ENCODE data around the gene METTL24. TPM values are rescaled to one million over a fixed set of nuclear protein-coding genes. Genes with fewer than 3 reads are reported as not detected.
A peak's percentile ranks its signal among the peaks of the same experiment; 100 is the strongest.

The METTL24 gene
- total RNA-seq, 6 experiments from 2014 or later: not detected

GRCh38 chr6:110357298-110357663, 868 bp downstream of the METTL24 start:
- peaks cover 56% of the 10 kb centered on the region for H3K27me3 Mint-ChIP-seq (ENCODE audit: insufficient read depth)
- TF ChIP-seq, protein P1, sequence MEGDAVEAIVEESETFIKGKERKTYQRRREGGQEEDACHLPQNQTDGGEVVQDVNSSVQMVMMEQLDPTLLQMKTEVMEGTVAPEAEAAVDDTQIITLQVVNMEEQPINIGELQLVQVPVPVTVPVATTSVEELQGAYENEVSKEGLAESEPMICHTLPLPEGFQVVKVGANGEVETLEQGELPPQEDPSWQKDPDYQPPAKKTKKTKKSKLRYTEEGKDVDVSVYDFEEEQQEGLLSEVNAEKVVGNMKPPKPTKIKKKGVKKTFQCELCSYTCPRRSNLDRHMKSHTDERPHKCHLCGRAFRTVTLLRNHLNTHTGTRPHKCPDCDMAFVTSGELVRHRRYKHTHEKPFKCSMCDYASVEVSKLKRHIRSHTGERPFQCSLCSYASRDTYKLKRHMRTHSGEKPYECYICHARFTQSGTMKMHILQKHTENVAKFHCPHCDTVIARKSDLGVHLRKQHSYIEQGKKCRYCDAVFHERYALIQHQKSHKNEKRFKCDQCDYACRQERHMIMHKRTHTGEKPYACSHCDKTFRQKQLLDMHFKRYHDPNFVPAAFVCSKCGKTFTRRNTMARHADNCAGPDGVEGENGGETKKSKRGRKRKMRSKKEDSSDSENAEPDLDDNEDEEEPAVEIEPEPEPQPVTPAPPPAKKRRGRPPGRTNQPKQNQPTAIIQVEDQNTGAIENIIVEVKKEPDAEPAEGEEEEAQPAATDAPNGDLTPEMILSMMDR (IDR thresholded peaks at IDR 0.05): no peak
- H3K4me1 Mint-ChIP-seq (ENCODE audit: low read depth): no peaks in the 10 kb centered on the region
- H3K9me3 Mint-ChIP-seq: peaks cover 7% of the 10 kb centered on the region; the same call in 1 of the 2 replicates
- no peak overlapping the region for H3K27ac Mint-ChIP-seq
- H3K4me3 Mint-ChIP-seq: peak overlapping the region; percentile 67; the same call in 1 of the 2 replicates
- H3K36me3 Mint-ChIP-seq (ENCODE audit: low read depth): peaks cover 8% of the 10 kb centered on the region
- DNase-seq: no peak

GRCh38 chr6:110356778-110357177, 1.4 kb downstream of the METTL24 start:
- Mint-ChIP-seq H3K36me3 (ENCODE audit: low read depth) (peaks cover 8% of the 10 kb centered on the region), H3K27ac (no peak overlapping the region), H3K9me3 (peaks cover 7% of the 10 kb centered on the region; the same call in 1 of the 2 replicates), H3K4me3 (no peak overlapping the region), H3K4me1 (ENCODE audit: low read depth) (no peaks in the 10 kb centered on the region), H3K27me3 (ENCODE audit: insufficient read depth) (peaks cover 54% of the 10 kb centered on the region)
- TF ChIP-seq, protein P1 (IDR thresholded peaks at IDR 0.05): no peak
- DNase-seq: no peak

DNA sequence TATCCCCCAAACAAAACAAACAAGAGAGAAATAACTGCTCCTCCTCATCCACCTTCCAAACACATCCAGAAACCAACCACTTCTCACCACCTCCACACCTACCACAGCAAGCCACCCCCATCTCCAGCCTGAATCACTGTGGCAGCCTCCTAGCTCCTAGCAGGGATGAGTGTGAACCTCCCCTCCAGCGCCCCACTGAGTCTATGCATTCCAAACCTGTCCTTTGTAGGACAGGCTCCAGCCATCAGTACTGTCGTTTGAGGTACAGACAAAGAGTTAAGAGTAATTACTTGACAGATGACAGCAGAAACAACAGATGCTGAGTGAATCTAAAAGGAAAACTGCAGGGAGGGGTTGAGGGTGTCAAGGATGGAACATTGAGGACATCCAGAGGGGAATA, 2.4 kb downstream of the METTL24 start:
- Mint-ChIP-seq H3K36me3 (ENCODE audit: low read depth) (peaks cover 8% of the 10 kb centered on the region), H3K4me1 (ENCODE audit: low read depth) (no peaks in the 10 kb centered on the region), H3K4me3 (no peak overlapping the region), H3K27me3 (ENCODE audit: insufficient read depth) (peaks cover 54% of the 10 kb centered on the region), H3K27ac (no peak overlapping the region), H3K9me3 (peaks cover 7% of the 10 kb centered on the region; the same call in 1 of the 2 replicates)
- TF ChIP-seq, protein P1 (IDR thresholded peaks at IDR 0.05): no peak
- no peak for DNase-seq

DNA sequence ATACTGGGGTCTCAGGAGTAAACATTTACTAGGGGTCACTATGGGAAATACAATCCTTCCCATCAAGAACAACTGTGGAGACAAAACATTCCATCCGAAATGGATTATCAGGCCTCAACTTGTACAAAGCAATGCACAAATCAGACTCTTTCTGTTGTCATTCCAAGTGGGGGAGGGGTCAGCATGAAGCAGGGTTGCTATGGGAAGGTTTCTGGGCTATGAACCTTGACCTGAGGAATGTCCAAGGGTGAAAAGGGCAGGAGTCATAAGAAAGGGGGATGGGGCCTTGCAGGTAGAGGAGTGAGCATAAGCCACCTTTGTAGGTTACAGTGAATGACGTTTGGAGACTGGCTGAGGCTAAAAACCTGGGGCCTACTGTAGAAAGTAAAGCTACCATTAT, 3.1 kb downstream of the METTL24 start:
- H3K4me1 Mint-ChIP-seq (ENCODE audit: low read depth): no peaks in the 10 kb centered on the region
- H3K27ac Mint-ChIP-seq: no peak overlapping the region
- peaks cover 7% of the 10 kb centered on the region; the same call in 1 of the 2 replicates for H3K9me3 Mint-ChIP-seq
- H3K27me3 Mint-ChIP-seq (ENCODE audit: insufficient read depth): peaks cover 47% of the 10 kb centered on the region
- H3K4me3 Mint-ChIP-seq: no peak overlapping the region
- TF ChIP-seq, protein P1 (IDR thresholded peaks at IDR 0.05): no peak
- no peak for DNase-seq
- peaks cover 8% of the 10 kb centered on the region for H3K36me3 Mint-ChIP-seq (ENCODE audit: low read depth)

DNA sequence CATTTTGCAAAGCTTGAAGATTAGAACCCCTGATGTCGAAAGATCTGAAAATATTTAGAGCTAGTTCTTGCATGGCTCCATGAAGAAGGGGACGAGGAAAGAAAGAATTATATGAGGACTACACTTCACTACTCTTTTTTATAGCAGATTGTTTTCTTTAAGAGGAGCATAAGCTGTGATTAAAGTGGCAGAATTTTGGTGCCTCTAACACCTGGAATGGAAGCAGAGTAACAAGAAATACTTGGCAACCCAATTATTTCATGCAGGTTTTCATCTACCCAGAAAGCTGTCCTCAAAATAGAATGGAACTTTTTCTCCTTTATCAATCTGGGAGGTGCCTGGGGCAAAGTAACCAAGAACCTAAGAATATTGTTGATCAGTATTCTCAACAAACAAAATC, 4.0 kb downstream of the METTL24 start:
- TF ChIP-seq, protein P1 (IDR thresholded peaks at IDR 0.05): no peak
- Mint-ChIP-seq H3K4me3 (no peak overlapping the region), H3K36me3 (ENCODE audit: low read depth) (peaks cover 8% of the 10 kb centered on the region), H3K27ac (no peak overlapping the region), H3K4me1 (ENCODE audit: low read depth) (no peaks in the 10 kb centered on the region), H3K27me3 (ENCODE audit: insufficient read depth) (peaks cover 46% of the 10 kb centered on the region), H3K9me3 (peaks cover 7% of the 10 kb centered on the region; the same call in 1 of the 2 replicates)
- DNase-seq: no peak

Measured in HFFc6 (cell line).